Peyer's patch (tissue), 4 donors: ENCODE results near the gene HRH1.

Experiments used
- CTCF ChIP-seq, 6 experiments: fragments of 450-650 bp in 4 of 6; fragments of 200-600 bp in 2 of 6; sonication (generic) in 1 of 6; IDR thresholded peaks; one replicate each; pipeline ENCODE4 v1.5.1; 2017 to 2019; ENCODE audit warnings: antibody characterized with exemption in 6 of 6, mild to moderate bottlenecking in 3 of 6, moderate library complexity in 1 of 6
- POLR2A ChIP-seq, 2 donors: fragments of 450-650 bp; IDR thresholded peaks; one replicate each; pipeline ENCODE4 v1.5.1; 2017; ENCODE audit warnings: antibody characterized with exemption in 2 of 2, mild to moderate bottlenecking in 2 of 2, moderate library complexity in 2 of 2

GRCh38 chr3:11162401-11163345 is 8.4 kb downstream of the HRH1 start:
- TF ChIP-seq CTCF (IDR thresholded peaks at IDR 0.05): no peak
- no peak for TF ChIP-seq POLR2A (IDR thresholded peaks at IDR 0.05)
